Peyer's patch (tissue), 4 donors: ENCODE data around the gene TAF3. TPM values are rescaled to one million over a fixed set of nuclear protein-coding genes. Genes with fewer than 3 reads are reported as not detected.

ENCODE experiments used
- DNase-seq, 3 donors: peaks; one replicate each; pipeline ENCODE4 v3.0.0-alpha.2; 2017 to 2019
- H3K27ac ChIP-seq, 4 donors: fragments of 200-600 bp; sonication (generic); one replicate each; pipeline ENCODE4 v1.5.1; 2016 to 2019
- H3K27me3 ChIP-seq, 2 donors: fragments of 200-600 bp; sonication (generic); one replicate each; pipeline ENCODE4 v1.5.1; 2019
- H3K36me3 ChIP-seq, 3 donors: fragments of 200-600 bp; sonication (generic); one replicate each; pipeline ENCODE4 v1.5.1; 2016 to 2019
- H3K4me1 ChIP-seq, 4 donors: fragments of 200-600 bp; sonication (generic); one replicate each; pipeline ENCODE4 v1.5.1; 2016 to 2019
- H3K4me3 ChIP-seq, 4 donors: fragments of 200-600 bp; sonication (generic); 1 replicate in 3 of 4; 2 replicates in 1 of 4; pipeline ENCODE4 v1.5.1; 2016 to 2019; ENCODE audit warnings: mild to moderate bottlenecking in 1 of 4
- H3K9me3 ChIP-seq, 4 donors: fragments of 200-600 bp; sonication (generic); one replicate each; pipeline ENCODE4 v1.5.1; 2016 to 2019; ENCODE audit warnings: mild to moderate bottlenecking in 1 of 4
- CTCF ChIP-seq, 6 experiments: fragments of 450-650 bp in 4 of 6; fragments of 200-600 bp in 2 of 6; sonication (generic) in 1 of 6; IDR thresholded peaks; one replicate each; pipeline ENCODE4 v1.5.1; 2017 to 2019; ENCODE audit warnings: antibody characterized with exemption in 6 of 6, mild to moderate bottlenecking in 3 of 6, moderate library complexity in 1 of 6
- POLR2A ChIP-seq, 2 donors: fragments of 450-650 bp; IDR thresholded peaks; one replicate each; pipeline ENCODE4 v1.5.1; 2017; ENCODE audit warnings: antibody characterized with exemption in 2 of 2, mild to moderate bottlenecking in 2 of 2, moderate library complexity in 2 of 2
- total RNA-seq, 4 donors: library from RNA; depleted of rRNA; stranded (reverse); fragments of >200 nt; gene quantifications; one replicate each; pipeline ENCODE4 v1.1.0, GENCODE V29; 2016

TAF3 gene
- total RNA-seq, 4 donors from 2014 or later = 5.1 to 22.3 (median 7.1) TPM

- Histone ChIP-seq H3K27me3 (no peaks in the 10 kb centered on the region), H3K4me1 (no peaks in the 10 kb centered on the region), H3K9me3 (no peaks in the 10 kb centered on the region), H3K27ac (no peak overlapping the region), H3K4me3 (no peak overlapping the region), H3K36me3 (no peaks in the 10 kb centered on the region)
- no peak for TF ChIP-seq CTCF (IDR thresholded peaks at IDR 0.05)
- no peak for TF ChIP-seq POLR2A (IDR thresholded peaks at IDR 0.05)
- no peak for DNase-seq
Observed at GRCh38 chr10:7945469-7946187, 127.3 kb downstream of the TAF3 start.

- no peaks in the 10 kb centered on the region for H3K36me3 ChIP-seq
- H3K4me1 ChIP-seq = no peaks in the 10 kb centered on the region
- no peak for DNase-seq
- H3K27ac ChIP-seq = no peak overlapping the region
- no peak overlapping the region for H3K4me3 ChIP-seq
- no peaks in the 10 kb centered on the region for H3K9me3 ChIP-seq
- no peaks in the 10 kb centered on the region for H3K27me3 ChIP-seq
- no peak for TF ChIP-seq CTCF (IDR thresholded peaks at IDR 0.05)
- no peak for TF ChIP-seq POLR2A (IDR thresholded peaks at IDR 0.05)
Observed at GRCh38 chr10:7948371-7949000, 130.2 kb downstream of the TAF3 start.

GRCh38 chr10:7950981-7951847 is 132.9 kb downstream of the TAF3 start:
- Histone ChIP-seq H3K4me1 (no peaks in the 10 kb centered on the region), H3K27me3 (no peaks in the 10 kb centered on the region), H3K9me3 (no peaks in the 10 kb centered on the region), H3K4me3 (no peak overlapping the region), H3K27ac (no peak overlapping the region), H3K36me3 (no peaks in the 10 kb centered on the region)
- TF ChIP-seq CTCF (IDR thresholded peaks at IDR 0.05) (no peak), POLR2A (IDR thresholded peaks at IDR 0.05) (no peak)
- no peak for DNase-seq

GRCh38 chr10:7952266-7952665 is 134.0 kb downstream of the TAF3 start:
- H3K4me3 ChIP-seq = no peak overlapping the region
- no peak for DNase-seq
- H3K4me1 ChIP-seq = no peaks in the 10 kb centered on the region
- H3K27ac ChIP-seq = no peak overlapping the region
- H3K9me3 ChIP-seq = no peaks in the 10 kb centered on the region
- no peaks in the 10 kb centered on the region for H3K27me3 ChIP-seq
- no peak for TF ChIP-seq CTCF (IDR thresholded peaks at IDR 0.05)
- no peaks in the 10 kb centered on the region for H3K36me3 ChIP-seq

- TF ChIP-seq POLR2A (IDR thresholded peaks at IDR 0.05) (no peak), CTCF (IDR thresholded peaks at IDR 0.05) (no peak)
- H3K9me3 ChIP-seq = no peaks in the 10 kb centered on the region
- no peak for DNase-seq
- no peaks in the 10 kb centered on the region for H3K27me3 ChIP-seq
- no peak overlapping the region for H3K4me3 ChIP-seq
- no peaks in the 10 kb centered on the region for H3K4me1 ChIP-seq
- H3K36me3 ChIP-seq = no peaks in the 10 kb centered on the region
- H3K27ac ChIP-seq = no peak overlapping the region
Observed at GRCh38 chr10:7953447-7953846, 135.1 kb downstream of the TAF3 start.
